ENCODE data around the gene EXD2.

- TF ChIP-seq POLR2AphosphoS5 (IDR thresholded peaks at IDR 0.05; ENCODE audit: borderline replicate concordance, low read depth, low read length): no peak
- no peak for TF ChIP-seq EZH2 (IDR thresholded peaks at IDR 0.05)
These were observed 84.0 kb downstream of the EXD2 start for GRCh38 chr14:69275331-69275730.

All from SK-N-MC (cell line).